ENCODE measurements around the gene SRGAP1. TPM values are rescaled to one million over a fixed set of nuclear protein-coding genes. Genes with fewer than 3 reads are reported as not detected.
A peak's percentile ranks its signal among the peaks of the same experiment; 100 is the strongest.

SRGAP1 gene
- polyA plus RNA-seq, 1 experiment, result 24.9 TPM

GRCh38 chr12:64036414-64036813 is 191.9 kb downstream of the SRGAP1 start:
- no peak overlapping the region for H3K4me3 ChIP-seq (ENCODE audit: low read depth, low read length)
- ChIA-PET POLR2A (no interaction called here), CTCF (no interaction called here)
- H3K27ac ChIP-seq (ENCODE audit: low read depth, low read length), result no peak overlapping the region
- peaks cover 3% of the 10 kb centered on the region for H3K9me3 ChIP-seq (ENCODE audit: control insufficient read depth, insufficient read depth, low read length)
- no peak for TF ChIP-seq CTCF (IDR thresholded peaks at IDR 0.05; ENCODE audit: low read depth, low read length)
- H3K27me3 ChIP-seq (ENCODE audit: control insufficient read depth, insufficient read depth, low read length), result no peaks in the 10 kb centered on the region
- no peak for DNase-seq (ENCODE audit: low read depth, low spot score)

GRCh38 chr12:64039281-64039871 is 194.9 kb downstream of the SRGAP1 start:
- ChIA-PET CTCF (interaction anchor here (0.9 kb wide), 1 partner anchor 196 kb away, joined by 3 read pairs; no protein-coding TSS in a partner anchor), POLR2A (no interaction called here)
- TF ChIP-seq CTCF (IDR thresholded peaks at IDR 0.05; ENCODE audit: low read depth, low read length), result peak; percentile 14; the same call in 1 of the 2 replicates
- Histone ChIP-seq H3K27ac (ENCODE audit: low read depth, low read length) (peak overlapping the region; percentile 48), H3K27me3 (ENCODE audit: control insufficient read depth, insufficient read depth, low read length) (no peaks in the 10 kb centered on the region), H3K9me3 (ENCODE audit: control insufficient read depth, insufficient read depth, low read length) (no peaks in the 10 kb centered on the region), H3K4me3 (ENCODE audit: low read depth, low read length) (no peak overlapping the region)
- DNase-seq (ENCODE audit: low read depth, low spot score), result peak; percentile 23

GRCh38 chr12:64042911-64043310 is 198.4 kb downstream of the SRGAP1 start:
- no peaks in the 10 kb centered on the region for H3K9me3 ChIP-seq (ENCODE audit: control insufficient read depth, insufficient read depth, low read length)
- H3K4me3 ChIP-seq (ENCODE audit: low read depth, low read length), result no peak overlapping the region
- H3K27me3 ChIP-seq (ENCODE audit: control insufficient read depth, insufficient read depth, low read length), result no peaks in the 10 kb centered on the region
- TF ChIP-seq CTCF (IDR thresholded peaks at IDR 0.05; ENCODE audit: low read depth, low read length), result no peak
- ChIA-PET POLR2A (interaction anchor here (0.6 to 1.5 kb wide), 6 partner anchors 33 to 198 kb away, joined by 3 to 9 read pairs (median 3); partner anchors contain the start of gene SRGAP1), CTCF (interaction anchor here (0.9 to 1.9 kb wide), 4 partner anchors 44 to 213 kb away, joined by 3 to 5 read pairs (median 4); partner anchors contain the start of gene SRGAP1)
- H3K27ac ChIP-seq (ENCODE audit: low read depth, low read length), result peak overlapping the region; percentile 53
- peak; percentile 34 for DNase-seq (ENCODE audit: low read depth, low spot score)

GRCh38 chr12:64044191-64044590 is 199.7 kb downstream of the SRGAP1 start:
- no peak for TF ChIP-seq CTCF (IDR thresholded peaks at IDR 0.05; ENCODE audit: low read depth, low read length)
- no peak for DNase-seq (ENCODE audit: low read depth, low spot score)
- ChIA-PET POLR2A (no interaction called here), CTCF (interaction anchor here (1.9 kb wide), 1 partner anchor 212 kb away, joined by 4 read pairs; no protein-coding TSS in a partner anchor)
- Histone ChIP-seq H3K4me3 (ENCODE audit: low read depth, low read length) (no peak overlapping the region), H3K9me3 (ENCODE audit: control insufficient read depth, insufficient read depth, low read length) (no peaks in the 10 kb centered on the region), H3K27ac (ENCODE audit: low read depth, low read length) (no peak overlapping the region), H3K27me3 (ENCODE audit: control insufficient read depth, insufficient read depth, low read length) (no peaks in the 10 kb centered on the region)

- ChIA-PET CTCF (interaction anchor here (0.6 kb wide), 1 partner anchor 252 kb away, joined by 3 read pairs; no protein-coding TSS in a partner anchor), POLR2A (no interaction called here)
- TF ChIP-seq CTCF (IDR thresholded peaks at IDR 0.05; ENCODE audit: low read depth, low read length), result no peak
- Histone ChIP-seq H3K27ac (ENCODE audit: low read depth, low read length) (no peak overlapping the region), H3K9me3 (ENCODE audit: control insufficient read depth, insufficient read depth, low read length) (no peaks in the 10 kb centered on the region), H3K27me3 (ENCODE audit: control insufficient read depth, insufficient read depth, low read length) (no peaks in the 10 kb centered on the region), H3K4me3 (ENCODE audit: low read depth, low read length) (no peak overlapping the region)
- no peak for DNase-seq (ENCODE audit: low read depth, low spot score)
Measured at GRCh38 chr12:64051057-64051456, 206.6 kb downstream of the SRGAP1 start.

All from AG04450 (cell line).